ENCODE results near the gene CD4. TPM values are rescaled to one million over a fixed set of nuclear protein-coding genes. Genes with fewer than 3 reads are reported as not detected.

The CD4 gene
- total RNA-seq, 2 donors from 2014 or later: 1.6 to 8.6 TPM

GRCh38 chr12:6765048-6765633 is 24.2 kb upstream of the CD4 start:
- peak overlapping the region; percentile 92 to 99 for H3K27ac ChIP-seq
- H3K4me3 ChIP-seq: peak overlapping the region; percentile 89 to 91
- peaks cover 0 to 2% of the 10 kb centered on the region in 2 donors for H3K36me3 ChIP-seq
- no peak for DNase-seq (ENCODE audit: low spot score)
- no peaks in the 10 kb centered on the region for H3K9me3 ChIP-seq
- no peaks in the 10 kb centered on the region for H3K27me3 ChIP-seq (replicated peaks; ENCODE audit: insufficient read depth)
- peaks cover 12% of the 10 kb centered on the region for H3K4me1 ChIP-seq (replicated peaks)
- WGBS: 25% methylated on average over 7 of the region's 7 CpGs
- intact Hi-C loops (cut with DNase I): loop anchor here (5.0 kb wide), 2 partner anchors 62 to 153 kb away; partner anchors contain the start of gene P3H3
- TF ChIP-seq POLR2A (IDR thresholded peaks at IDR 0.05) (no peak), POLR2AphosphoS5 (IDR thresholded peaks at IDR 0.05) (no peak)
- TF ChIP-seq, protein P1, sequence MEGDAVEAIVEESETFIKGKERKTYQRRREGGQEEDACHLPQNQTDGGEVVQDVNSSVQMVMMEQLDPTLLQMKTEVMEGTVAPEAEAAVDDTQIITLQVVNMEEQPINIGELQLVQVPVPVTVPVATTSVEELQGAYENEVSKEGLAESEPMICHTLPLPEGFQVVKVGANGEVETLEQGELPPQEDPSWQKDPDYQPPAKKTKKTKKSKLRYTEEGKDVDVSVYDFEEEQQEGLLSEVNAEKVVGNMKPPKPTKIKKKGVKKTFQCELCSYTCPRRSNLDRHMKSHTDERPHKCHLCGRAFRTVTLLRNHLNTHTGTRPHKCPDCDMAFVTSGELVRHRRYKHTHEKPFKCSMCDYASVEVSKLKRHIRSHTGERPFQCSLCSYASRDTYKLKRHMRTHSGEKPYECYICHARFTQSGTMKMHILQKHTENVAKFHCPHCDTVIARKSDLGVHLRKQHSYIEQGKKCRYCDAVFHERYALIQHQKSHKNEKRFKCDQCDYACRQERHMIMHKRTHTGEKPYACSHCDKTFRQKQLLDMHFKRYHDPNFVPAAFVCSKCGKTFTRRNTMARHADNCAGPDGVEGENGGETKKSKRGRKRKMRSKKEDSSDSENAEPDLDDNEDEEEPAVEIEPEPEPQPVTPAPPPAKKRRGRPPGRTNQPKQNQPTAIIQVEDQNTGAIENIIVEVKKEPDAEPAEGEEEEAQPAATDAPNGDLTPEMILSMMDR (IDR thresholded peaks at IDR 0.05): no peak

DNA sequence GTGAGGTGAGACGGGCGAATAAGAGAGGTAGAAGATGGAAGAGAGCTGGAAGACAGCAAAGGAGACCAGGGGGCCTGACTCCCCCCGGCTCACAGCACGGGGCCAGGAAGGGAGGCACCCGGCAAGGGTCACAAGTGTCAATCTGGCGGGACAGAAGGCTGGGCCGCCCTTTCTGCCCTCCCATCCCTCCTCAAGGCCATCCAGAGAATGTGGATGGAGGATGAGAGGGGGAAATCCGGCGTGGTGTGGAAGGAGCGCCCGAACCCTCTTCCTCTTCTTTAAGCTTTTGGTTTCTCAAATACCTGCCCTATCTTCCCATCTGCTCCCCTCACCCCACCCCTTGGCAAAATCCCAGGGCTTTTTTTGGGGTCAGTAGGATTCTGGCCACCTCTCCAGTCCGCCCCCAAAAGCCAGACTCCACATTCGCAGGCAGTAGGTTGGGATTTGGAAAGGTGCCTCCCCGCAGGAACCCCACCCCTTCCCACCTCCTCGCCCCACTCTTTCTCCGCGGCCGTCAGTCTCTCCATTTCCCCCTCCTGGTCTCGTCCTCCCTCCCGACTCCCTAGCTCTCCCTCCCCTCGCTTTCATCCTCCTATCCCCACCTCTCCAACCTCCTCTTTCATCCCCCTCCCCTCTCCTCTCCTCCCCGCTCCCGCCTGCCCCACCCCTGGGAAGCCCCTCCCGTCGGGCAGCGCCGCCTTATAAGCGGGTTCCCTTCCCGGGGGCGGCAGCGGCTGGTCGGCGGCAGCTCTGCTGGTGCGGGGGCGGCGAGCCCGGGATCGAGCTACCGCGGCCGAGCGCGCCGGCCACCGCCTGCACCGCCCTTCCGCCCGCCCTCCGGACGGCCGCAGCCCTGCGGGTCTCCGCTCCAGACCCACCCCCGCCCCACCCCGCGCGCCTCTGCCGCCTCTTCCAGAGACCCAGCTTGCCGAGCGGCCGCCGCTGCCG is 23.4 kb upstream of the CD4 start, which contains the start of gene PTMS:
TSS of gene PTMS (plus strand) at position 730 of the 948 bp plus-strand sequence. CDS start 343 bp downstream, outside the sequence.
- peak within 1 kb of the TSS; percentile 92 to 99 for H3K27ac ChIP-seq
- H3K4me1 ChIP-seq (replicated peaks): peaks cover 12% of the 10 kb centered on the region
- WGBS: 2% methylated on average over 54 of the region's 63 CpGs
- TF ChIP-seq POLR2A (IDR thresholded peaks at IDR 0.05) (peak; percentile 88), POLR2AphosphoS5 (IDR thresholded peaks at IDR 0.05) (peak; percentile 77)
- TF ChIP-seq, protein P1 (IDR thresholded peaks at IDR 0.05): peak in 1 of 4 experiments; percentile 9
- H3K27me3 ChIP-seq (replicated peaks; ENCODE audit: insufficient read depth): no peaks in the 10 kb centered on the region
- intact Hi-C loops (cut with DNase I): loop anchor here (1.0 to 5.0 kb wide), 3 partner anchors 13 to 154 kb away; partner anchors contain the start of genes MLF2 and P3H3
- peak; percentile 86 for DNase-seq (ENCODE audit: low spot score)
- H3K4me3 ChIP-seq: peak within 1 kb of the TSS; percentile 89 to 91
- no peaks in the 10 kb centered on the region for H3K9me3 ChIP-seq
- H3K36me3 ChIP-seq: peaks cover 0 to 7% of the 10 kb centered on the region in 2 donors

- Histone ChIP-seq H3K4me3 (peak overlapping the region; percentile 89 to 91), H3K27ac (peak overlapping the region; percentile 92 to 99), H3K9me3 (no peaks in the 10 kb centered on the region), H3K4me1 (replicated peaks) (peaks cover 12% of the 10 kb centered on the region), H3K36me3 (peaks cover 0 to 7% of the 10 kb centered on the region in 2 donors), H3K27me3 (replicated peaks; ENCODE audit: insufficient read depth) (no peaks in the 10 kb centered on the region)
- 2% methylated on average over 57 of the region's 88 CpGs for WGBS
- peak; percentile 83 for DNase-seq (ENCODE audit: low spot score)
- intact Hi-C loops (cut with DNase I): loop anchor here (1.0 to 5.0 kb wide), 3 partner anchors 13 to 154 kb away; partner anchors contain the start of genes MLF2 and P3H3
- peak; percentile 73 for TF ChIP-seq POLR2A (IDR thresholded peaks at IDR 0.05)
- peak; percentile 41 for TF ChIP-seq POLR2AphosphoS5 (IDR thresholded peaks at IDR 0.05)
- TF ChIP-seq, protein P1 (IDR thresholded peaks at IDR 0.05): peak; percentile 58 to 91 (median 78)
Measured at GRCh38 chr12:6766651-6767349, 22.5 kb upstream of the CD4 start.

GRCh38 chr12:6767353-6768319 is 21.7 kb upstream of the CD4 start:
- intact Hi-C loops (cut with DNase I): loop anchor here (5.0 kb wide), 2 partner anchors 60 to 155 kb away; partner anchors contain the start of gene P3H3
- TF ChIP-seq POLR2A (IDR thresholded peaks at IDR 0.05): no peak
- no peak for TF ChIP-seq POLR2AphosphoS5 (IDR thresholded peaks at IDR 0.05)
- TF ChIP-seq, protein P1 (IDR thresholded peaks at IDR 0.05): no peak
- peak overlapping the region; percentile 92 to 99 for H3K27ac ChIP-seq
- peak overlapping the region; percentile 89 to 91 for H3K4me3 ChIP-seq
- H3K4me1 ChIP-seq (replicated peaks): peaks cover 12% of the 10 kb centered on the region
- H3K27me3 ChIP-seq (replicated peaks; ENCODE audit: insufficient read depth): no peaks in the 10 kb centered on the region
- DNase-seq (ENCODE audit: low spot score): peak; percentile 40
- 5% methylated on average over 30 of the region's 44 CpGs for WGBS
- no peaks in the 10 kb centered on the region for H3K9me3 ChIP-seq
- H3K36me3 ChIP-seq: peaks cover 0 to 7% of the 10 kb centered on the region in 2 donors
